Diencephalon (tissue), 1 donor: Measurements from ENCODE around the gene DDX20. TPM values are rescaled to one million over a fixed set of nuclear protein-coding genes. Genes with fewer than 3 reads are reported as not detected.

Source experiments
- small RNA-seq: library from RNA; depleted of rRNA; stranded (forward); fragments of <200 nt; gene quantifications from one replicate; pipeline ENCODE3, GENCODE V24; 2014
- total RNA-seq: library from RNA; depleted of rRNA; stranded (reverse); fragments of >200 nt; gene quantifications from one replicate; pipeline ENCODE4 v1.2.3, GENCODE V29; 2014

Gene DDX20, protein sequence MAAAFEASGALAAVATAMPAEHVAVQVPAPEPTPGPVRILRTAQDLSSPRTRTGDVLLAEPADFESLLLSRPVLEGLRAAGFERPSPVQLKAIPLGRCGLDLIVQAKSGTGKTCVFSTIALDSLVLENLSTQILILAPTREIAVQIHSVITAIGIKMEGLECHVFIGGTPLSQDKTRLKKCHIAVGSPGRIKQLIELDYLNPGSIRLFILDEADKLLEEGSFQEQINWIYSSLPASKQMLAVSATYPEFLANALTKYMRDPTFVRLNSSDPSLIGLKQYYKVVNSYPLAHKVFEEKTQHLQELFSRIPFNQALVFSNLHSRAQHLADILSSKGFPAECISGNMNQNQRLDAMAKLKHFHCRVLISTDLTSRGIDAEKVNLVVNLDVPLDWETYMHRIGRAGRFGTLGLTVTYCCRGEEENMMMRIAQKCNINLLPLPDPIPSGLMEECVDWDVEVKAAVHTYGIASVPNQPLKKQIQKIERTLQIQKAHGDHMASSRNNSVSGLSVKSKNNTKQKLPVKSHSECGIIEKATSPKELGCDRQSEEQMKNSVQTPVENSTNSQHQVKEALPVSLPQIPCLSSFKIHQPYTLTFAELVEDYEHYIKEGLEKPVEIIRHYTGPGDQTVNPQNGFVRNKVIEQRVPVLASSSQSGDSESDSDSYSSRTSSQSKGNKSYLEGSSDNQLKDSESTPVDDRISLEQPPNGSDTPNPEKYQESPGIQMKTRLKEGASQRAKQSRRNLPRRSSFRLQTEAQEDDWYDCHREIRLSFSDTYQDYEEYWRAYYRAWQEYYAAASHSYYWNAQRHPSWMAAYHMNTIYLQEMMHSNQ
- 22.6 TPM for total RNA-seq

DNA sequence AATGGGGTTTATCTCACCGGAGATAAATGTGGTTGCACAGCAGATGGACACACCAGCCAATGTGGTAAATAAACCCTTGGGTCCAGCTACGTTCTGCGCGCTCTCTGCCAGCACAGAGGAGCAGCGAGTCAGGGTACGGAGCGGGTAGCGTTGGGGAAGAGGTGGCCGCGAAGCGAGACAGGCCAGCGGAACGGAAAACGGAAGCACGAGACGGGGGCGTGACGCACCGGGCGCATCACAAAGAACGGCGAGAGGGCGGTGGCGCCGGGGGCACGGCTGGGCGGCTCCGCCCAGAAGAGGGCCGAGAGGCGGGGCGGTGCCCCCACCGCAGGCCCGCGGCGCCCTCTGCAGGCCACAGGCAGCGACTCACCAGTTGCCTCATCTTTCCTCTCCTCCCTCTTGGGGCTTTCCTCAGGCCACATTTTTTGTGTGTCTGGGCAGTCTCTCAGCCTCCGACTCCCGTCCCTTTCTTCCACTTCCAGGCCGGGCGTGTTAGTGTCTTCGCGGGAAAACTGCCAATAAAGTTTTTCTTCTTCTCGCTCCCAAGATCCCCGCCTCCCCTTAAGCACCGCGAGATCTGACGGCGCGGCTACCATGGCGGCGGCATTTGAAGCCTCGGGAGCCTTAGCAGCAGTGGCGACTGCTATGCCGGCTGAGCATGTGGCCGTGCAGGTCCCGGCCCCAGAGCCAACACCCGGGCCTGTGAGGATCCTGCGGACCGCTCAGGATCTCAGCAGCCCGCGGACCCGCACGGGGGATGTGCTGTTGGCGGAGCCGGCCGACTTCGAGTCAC is at the start of gene DDX20:
Gene DDX20, plus strand, starts transcription at position 571 of the 793 bp plus-strand sequence. Its CDS starts 24 bp downstream, at position 595.

DNA sequence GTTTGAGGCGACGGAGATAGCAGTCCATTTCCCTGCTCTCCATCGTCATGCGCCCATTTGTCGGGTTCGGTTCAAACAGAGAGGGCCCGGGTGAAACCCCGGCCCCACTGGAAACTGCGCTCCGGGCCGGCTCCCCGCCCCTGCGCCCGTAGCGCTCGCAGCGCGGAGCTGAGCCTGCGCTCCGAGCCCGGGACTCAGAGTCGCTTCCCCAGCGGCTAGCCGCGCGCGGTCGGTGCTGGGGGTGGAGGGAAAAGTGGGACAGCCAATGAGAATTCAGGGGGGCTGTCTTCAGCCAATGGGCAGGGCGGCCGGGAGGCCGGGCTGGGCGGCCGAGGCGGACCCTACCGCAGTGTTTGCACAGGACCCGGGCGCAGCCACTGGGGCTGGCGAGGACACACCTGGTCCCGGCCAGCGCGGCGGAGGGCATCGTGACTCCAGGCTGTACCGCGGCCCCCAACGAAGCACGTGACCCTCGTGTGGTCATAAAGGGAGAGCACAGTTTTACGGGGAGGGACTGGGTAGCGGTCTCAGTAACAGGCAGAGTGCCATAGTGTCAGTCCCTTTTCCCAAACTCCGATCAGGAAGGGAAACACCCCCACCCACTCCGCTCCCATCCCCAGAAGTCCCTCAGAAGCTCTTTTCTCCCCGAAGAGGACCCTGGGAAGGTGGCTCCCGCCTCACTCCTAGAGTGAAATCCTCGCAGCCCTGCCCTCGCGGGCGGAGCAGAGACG is 16.3 kb upstream of the DDX20 start, which contains the start of gene INKA2:
Gene INKA2, minus strand, starts transcription at position 202 of the 731 bp plus-strand sequence. Its CDS starts 153 bp downstream, at position 49.

Small RNA genes lying within 50 kb of the gene (small RNA-seq; reads per million reads assigned to genes)
- 0.21 reads per million for gene INKA2

Other genes starting within 250 kb of the DDX20 start
- 36.9 TPM for gene RAP1A, start 136.1 kb upstream of the DDX20 start, total RNA-seq
- gene INKA2, start 16.5 kb upstream of the DDX20 start, total RNA-seq: 7.8 TPM
- gene KCND3, start 233.8 kb downstream of the DDX20 start, total RNA-seq: 40.8 TPM